Activated T-cell treated with anti-CD3 and anti-CD28 coated beads for 1 hour (primary cell): ENCODE measurements around the gene PADI3.
"Not testable (repeated sequence)": the region's sequence is repeated elsewhere in the genome, so short reads cannot be mapped to it uniquely, and the experiment has no call there.

Experiments
- DNase-seq: peaks from one replicate; pipeline ENCODE4 v3.0.0-alpha.2; 2020; ENCODE audit warnings: low read depth

The PADI3 gene

DNA sequence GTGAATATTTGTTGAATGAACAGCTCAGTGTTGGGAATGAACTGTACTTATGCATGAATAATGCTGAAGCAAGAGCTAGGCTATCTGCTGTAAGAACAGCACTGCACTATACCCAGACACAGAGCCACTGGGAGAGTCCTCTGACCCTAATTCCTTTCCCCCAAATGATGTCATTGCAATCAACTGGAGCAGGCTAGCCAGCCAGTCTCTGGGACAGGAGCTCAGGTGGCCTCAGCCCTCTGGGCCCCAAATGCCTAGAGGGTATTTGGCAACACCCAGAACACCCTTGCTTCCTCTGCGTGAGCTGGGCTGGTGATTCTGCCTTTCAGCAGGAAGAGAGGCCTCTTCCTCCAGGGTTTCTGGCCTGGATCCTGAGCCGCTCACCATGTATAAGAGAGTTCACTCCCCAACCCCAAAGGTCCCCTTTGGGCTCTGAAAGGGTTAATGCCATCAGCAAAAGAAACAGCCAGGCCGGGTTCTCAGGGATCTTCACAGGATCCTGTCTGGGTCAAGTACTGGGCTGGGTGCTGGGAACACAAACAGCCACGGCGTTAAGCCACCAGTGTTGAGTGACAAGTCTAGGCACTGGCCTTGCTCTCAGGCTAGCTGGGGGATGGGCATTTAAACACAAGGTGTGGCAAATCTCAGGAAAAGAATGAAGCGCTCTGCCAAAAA lies 55.4 kb downstream of the PADI3 start:
- no peak for DNase-seq

DNA sequence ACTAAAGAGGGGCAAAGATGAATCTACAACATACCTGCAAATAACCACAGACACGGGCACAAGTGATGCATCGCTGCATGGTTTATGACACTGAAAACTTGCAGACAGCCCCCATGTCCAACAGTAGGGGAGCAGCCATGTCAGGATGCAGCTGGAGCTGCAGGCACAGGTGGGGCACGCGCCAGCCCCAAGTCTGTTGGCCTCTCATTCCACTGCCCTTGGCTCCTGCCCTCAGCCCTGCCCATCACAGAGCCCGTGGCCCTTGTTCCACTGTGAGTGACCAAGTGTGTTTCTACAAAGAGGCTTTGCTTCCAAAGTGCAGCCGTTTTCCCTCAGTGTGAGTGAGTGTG lies 55.9 kb downstream of the PADI3 start:
- DNase-seq = no peak

DNA sequence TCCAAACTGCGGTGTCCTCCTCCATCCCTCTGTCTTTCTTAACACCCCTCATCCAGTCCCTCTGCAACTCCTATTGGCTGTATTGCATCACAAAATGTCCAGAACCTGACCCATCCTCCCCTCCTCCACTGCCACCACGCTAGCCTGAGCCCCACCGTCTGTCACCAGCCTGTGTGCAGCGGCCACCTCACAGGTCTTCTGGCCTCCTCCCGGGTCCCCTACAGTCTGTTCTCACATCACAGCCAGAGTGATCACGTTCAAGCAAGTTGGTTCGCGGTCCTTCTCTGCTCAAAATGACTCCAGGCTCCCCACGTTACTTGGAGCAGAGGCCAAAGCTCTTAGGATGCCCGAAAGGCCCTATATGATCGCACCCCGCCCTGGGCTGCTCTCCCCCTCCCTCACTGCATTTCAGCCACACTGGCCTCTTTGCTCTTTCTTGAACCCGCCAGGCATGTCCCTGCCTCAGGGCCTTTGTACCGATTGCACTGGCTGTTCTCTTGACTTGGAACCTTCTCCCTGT lies 56.7 kb downstream of the PADI3 start:
- no peak for DNase-seq

- DNase-seq = no peak
Measured at GRCh38 chr1:17306407-17306806, 57.5 kb downstream of the PADI3 start.

DNA sequence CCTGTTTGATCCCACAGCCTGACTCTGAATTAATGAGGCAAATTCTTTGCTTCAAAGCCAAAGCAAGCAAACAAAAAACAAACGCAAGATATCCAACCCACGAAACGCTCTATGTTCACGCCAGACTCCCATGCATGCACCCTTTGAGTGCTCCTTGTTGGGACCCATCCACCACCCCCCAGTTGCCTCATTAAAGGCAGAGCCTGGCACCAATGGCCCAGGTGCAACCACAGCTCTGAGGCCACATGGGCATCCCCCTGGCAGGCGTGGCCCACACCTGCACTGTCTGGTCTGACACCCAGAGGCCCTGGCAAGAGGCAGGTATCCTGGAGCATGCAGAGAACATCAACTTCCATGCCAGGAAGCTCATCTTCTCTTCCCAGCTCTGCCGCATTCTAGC lies 58.0 kb downstream of the PADI3 start:
- no peak for DNase-seq

- DNase-seq = no peak
Measured at GRCh38 chr1:17307329-17307728, 58.4 kb downstream of the PADI3 start.

- DNase-seq = no peak
Measured at GRCh38 chr1:17307946-17308345, 59.0 kb downstream of the PADI3 start, which contains the start of gene PADI4. TSS of gene PADI4 (plus strand) at chr1:17308197. CDS start at chr1:17308223, 26 bp downstream.

GRCh38 chr1:17308593-17308992 lies 59.7 kb downstream of the PADI3 start:
- DNase-seq = no peak

- DNase-seq = no peak
Measured at GRCh38 chr1:17309426-17310067, 60.6 kb downstream of the PADI3 start.

DNA sequence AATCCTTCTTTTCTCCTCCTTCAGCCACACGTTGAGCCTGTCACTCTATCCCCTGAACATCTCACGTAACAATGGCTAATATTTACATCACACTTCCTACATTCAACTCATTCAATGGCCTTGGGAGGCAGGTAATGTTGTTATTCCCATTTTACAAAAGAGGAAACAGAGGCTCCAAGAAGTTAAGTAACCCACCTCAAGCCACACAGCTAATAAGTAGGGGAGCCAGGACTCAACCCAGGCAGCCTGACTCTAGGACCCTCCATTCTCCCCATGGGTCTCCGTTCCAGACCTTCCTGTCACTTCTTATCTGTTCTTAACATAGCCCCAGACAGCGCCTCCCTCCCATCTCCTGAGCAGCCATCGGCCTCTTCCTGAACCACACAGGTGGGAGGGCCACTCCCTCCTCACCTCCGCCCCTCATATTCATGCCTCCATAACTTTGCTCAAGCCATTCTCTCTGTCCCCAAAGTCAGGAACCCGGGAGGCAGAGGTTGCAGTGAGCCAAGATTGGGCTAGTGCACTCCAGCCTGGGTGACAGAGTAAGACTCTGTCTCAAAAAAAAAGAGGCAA lies 61.3 kb downstream of the PADI3 start:
- no peak for DNase-seq

GRCh38 chr1:17313530-17314309 lies 64.8 kb downstream of the PADI3 start:
- no peak for DNase-seq

- DNase-seq = no peak
Measured at GRCh38 chr1:17314491-17314971, 65.6 kb downstream of the PADI3 start.

- no peak for DNase-seq
Measured at GRCh38 chr1:17315542-17316130, 66.7 kb downstream of the PADI3 start.

DNA sequence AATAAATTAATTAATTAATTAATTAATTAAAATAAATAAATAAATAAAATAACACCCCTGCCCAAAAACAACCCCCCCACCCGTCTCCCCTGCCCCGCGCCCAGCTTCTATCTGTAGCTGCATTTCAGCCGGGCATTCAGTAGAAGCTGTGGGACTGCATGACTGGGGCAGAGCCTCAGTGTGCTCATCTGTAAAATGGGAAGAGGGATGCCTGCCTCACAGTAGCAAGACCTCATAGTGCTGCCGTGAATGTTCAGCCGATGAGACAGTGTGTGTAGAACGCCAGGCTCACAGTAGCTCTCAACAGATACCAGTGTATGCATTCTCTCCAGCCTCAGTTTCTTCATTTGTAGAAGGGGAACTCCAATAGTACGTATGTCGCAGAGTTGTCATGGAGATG lies 67.8 kb downstream of the PADI3 start:
- DNase-seq = no peak

DNA sequence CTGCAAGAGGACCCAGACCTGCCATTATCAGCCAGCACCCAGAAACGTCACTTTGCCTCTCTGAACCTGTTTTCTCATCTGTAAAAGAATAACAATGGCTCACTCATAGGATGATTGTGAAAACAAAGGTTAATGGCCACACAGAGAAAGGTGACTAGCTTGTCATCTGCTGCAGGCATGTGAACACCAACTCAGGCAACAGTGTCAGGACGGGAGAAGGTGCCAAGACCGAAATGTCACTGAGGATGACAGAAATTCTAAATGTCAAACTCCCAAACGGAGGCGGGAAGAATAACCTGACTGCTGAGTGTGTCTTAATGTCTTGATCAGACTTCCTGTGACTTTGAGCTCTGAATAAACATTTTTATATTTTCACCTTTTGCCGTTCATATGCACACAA lies 69.4 kb downstream of the PADI3 start:
- no peak for DNase-seq

- no peak for DNase-seq
Measured at GRCh38 chr1:17319561-17320350, 70.9 kb downstream of the PADI3 start.

- not testable (repeated sequence) for DNase-seq
Measured at GRCh38 chr1:17321857-17322390, 73.0 kb downstream of the PADI3 start.

GRCh38 chr1:17328855-17329254 lies 80.0 kb downstream of the PADI3 start:
- no peak for DNase-seq

DNA sequence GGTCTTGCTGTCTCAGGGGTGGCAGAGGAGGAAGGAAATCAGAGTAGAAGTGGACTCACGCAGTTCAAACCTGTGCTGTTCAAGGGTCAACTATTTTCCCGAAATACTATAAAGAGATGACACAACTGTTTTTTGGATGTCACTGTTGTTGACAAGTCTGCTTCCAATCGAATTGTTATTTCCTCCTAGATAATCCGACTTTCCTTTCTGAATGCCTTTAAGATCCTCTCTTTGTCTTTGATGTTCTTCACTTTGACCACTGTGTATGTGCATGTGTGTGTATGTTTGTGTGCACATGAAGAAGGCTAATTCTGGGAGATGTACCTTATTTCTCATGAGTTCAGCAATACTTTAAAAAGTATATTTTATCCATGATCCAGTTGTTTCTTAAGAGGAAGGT lies 80.7 kb downstream of the PADI3 start:
- no peak for DNase-seq

GRCh38 chr1:17330856-17331255 lies 82.0 kb downstream of the PADI3 start:
- no peak for DNase-seq

DNA sequence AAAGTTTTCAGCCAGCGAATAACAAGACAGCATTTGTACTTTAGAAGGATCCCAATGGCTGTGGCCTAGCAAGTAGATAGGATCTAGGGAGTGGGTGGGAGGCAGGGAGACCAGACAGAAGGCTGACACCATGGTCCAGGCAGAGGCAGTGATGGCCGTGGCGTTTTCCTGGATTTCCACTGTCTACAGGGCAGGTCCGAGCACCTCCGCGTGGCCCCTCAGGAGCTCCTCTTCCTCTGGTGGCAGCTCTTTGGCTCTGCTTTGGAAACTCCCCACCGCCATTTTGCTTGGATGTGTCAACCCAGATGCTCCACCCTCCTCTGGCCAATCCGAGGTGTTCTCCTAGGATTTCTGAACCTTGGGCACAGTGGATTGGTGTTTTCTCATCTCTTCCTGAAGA lies 84.2 kb downstream of the PADI3 start:
- no peak for DNase-seq
